Fibroblast of mammary gland (primary cell): ENCODE results near the gene FADS3.

Experiments
- DNase-seq: peaks from one replicate; pipeline ENCODE4 v3.0.0-alpha.2; 2010; ENCODE audit warnings: low read depth
- H3K4me3 ChIP-seq: 2 replicates; pipeline ENCODE4 v1.5.1; 2011; ENCODE audit warnings: low read depth, mild to moderate bottlenecking, low read length, moderate library complexity; ENCODE audit not compliant: control insufficient read depth
- CTCF ChIP-seq: conservative IDR thresholded peaks from 2 replicates; pipeline ENCODE4 v1.5.1; 2011; ENCODE audit warnings: low read depth, low read length, inconsistent platforms; ENCODE audit not compliant: control insufficient read depth, insufficient read depth

FADS3 gene

GRCh38 chr11:61910187-61911127, 19.1 kb upstream of the FADS3 start:
- H3K4me3 ChIP-seq, result no peak overlapping the region
- DNase-seq, result peak; percentile 27
- TF ChIP-seq CTCF, result no peak

DNA sequence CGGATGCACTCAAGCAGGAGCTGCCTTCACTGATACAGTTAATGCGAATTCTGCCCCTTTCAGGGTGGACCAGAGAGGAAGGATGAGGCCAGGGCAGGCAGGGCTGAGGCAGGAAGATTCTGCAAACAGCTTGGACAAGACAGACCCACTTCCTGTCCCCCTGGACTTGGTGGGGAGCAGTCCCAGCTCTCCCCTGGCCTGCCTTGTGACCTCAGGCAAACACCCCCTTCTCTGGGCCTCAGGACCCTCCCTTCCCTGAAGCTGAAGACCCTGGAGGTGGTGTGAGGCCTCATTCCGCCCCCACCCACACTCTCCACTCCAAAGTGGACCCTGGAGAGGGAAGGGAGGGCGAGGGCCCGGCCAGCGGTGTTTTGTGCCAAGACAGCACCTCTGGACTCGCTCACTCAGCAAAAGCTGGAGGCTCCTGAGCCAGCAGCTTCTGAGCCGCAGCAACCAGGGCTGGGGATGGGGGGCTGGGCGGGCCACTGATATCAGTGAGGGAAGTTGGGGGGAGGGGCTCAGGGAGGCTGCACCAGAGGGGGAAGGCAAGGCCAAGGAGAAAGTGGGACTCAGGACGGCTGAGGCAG, 17.5 kb upstream of the FADS3 start:
- DNase-seq, result no peak
- no peak overlapping the region for H3K4me3 ChIP-seq
- TF ChIP-seq CTCF, result no peak

DNA sequence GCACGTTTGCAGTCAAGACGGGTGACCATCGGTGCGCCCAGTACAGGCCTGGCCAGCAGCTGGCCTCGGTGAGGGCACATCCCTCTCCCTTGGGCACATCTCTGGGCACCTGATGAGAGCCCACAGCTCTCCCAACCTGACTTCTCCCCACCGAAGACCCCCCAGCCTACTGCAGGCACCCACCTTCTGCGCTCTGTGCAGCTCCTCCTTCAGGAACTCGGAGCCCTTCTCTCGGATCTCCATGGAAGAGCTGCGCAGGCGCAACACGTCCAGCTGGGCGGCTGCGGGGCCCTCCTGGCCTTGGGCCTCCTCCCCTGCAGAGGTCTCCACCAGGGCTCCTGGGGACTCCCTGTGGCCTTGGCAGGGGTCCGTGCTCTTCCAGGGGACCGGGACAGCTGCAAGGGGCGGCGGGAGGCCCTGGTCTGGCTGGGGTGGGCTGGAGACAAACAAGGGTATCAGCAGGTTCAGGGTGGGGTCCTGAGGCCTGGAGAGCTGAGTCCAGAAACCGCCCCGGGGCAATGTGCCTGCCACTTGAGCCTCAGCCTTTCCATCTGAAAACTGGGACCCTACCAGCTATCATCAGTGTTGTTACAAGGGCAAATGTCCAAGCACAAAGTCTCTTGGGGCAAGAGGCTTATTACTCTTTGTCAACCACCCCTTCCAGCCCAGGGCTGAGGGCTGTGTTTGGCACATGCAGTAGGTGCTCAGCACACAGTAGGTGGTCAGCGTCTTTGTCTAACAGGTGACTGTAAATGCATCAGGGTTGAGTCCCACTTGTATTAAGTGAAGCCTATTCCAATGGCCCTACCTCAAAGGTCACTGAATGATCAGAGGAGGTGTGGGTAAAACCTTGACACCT, 16.8 kb upstream of the FADS3 start:
- no peak overlapping the region for H3K4me3 ChIP-seq
- DNase-seq, result no peak
- TF ChIP-seq CTCF, result no peak

DNA sequence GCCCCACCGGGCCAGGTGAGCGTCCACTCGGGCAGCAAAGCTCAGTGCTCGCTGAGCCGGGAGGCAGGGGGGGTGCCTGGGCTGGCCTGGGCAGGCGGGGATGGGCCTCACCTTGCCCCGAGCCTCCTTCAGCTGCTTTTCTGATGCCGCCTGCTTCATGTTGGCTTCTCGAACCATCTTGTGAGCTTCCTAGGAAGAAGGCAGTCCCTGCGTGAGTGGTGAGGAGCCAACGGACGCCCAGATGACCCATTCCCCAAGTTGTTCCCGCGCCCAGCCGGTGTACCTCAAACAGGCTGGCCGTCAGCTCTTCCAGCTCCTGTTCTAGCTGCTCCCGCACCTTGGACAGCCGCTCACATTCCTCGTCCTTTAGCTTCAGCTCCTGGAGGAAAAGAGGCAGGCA, 15.9 kb upstream of the FADS3 start:
- H3K4me3 ChIP-seq, result no peak overlapping the region
- no peak for DNase-seq
- no peak for TF ChIP-seq CTCF

GRCh38 chr11:61906522-61906909, 15.2 kb upstream of the FADS3 start:
- no peak for DNase-seq
- no peak overlapping the region for H3K4me3 ChIP-seq
- no peak for TF ChIP-seq CTCF

GRCh38 chr11:61905801-61906521, 14.6 kb upstream of the FADS3 start:
- no peak for DNase-seq
- no peak for TF ChIP-seq CTCF
- no peak overlapping the region for H3K4me3 ChIP-seq
